Fibroblast of pulmonary artery (primary cell): ENCODE results near the gene NOD2.

Experiments
- DNase-seq: peaks from one replicate; pipeline ENCODE4 v3.0.0-alpha.2; 2010; ENCODE audit warnings: low read depth
- H3K4me3 ChIP-seq: replicated peaks from 2 replicates; pipeline ENCODE4 v1.5.1; 2011; ENCODE audit warnings: low read depth, mild to moderate bottlenecking, control low read depth, low read length, moderate library complexity
- TF ChIP-seq, protein P1 (sequence below): IDR thresholded peaks from 2 replicates; pipeline ENCODE4 v1.5.1; 2011; ENCODE audit warnings: mild to moderate bottlenecking, control low read depth, low read length, inconsistent platforms; ENCODE audit errors: missing control alignments

Gene NOD2

DNA sequence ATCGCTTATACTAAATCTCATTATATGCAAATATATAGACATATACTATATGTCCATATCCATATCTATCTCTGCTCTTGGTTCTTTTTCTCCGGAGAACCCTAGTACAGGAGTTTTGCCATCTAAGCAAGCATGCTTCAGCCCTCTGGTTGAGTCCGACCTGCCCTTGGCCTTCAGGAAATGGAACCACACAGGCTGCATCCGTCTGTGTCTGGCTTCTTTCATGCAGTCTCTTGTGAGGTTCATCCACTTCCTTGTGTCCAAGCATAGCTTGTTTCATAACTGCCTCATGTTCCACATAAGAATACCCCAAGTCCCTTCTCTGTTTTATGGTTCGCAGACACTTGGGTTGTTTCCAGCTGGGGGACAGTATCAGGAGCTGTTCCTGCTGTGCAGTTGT is 29.1 kb upstream of the NOD2 start:
- TF ChIP-seq, protein P1, sequence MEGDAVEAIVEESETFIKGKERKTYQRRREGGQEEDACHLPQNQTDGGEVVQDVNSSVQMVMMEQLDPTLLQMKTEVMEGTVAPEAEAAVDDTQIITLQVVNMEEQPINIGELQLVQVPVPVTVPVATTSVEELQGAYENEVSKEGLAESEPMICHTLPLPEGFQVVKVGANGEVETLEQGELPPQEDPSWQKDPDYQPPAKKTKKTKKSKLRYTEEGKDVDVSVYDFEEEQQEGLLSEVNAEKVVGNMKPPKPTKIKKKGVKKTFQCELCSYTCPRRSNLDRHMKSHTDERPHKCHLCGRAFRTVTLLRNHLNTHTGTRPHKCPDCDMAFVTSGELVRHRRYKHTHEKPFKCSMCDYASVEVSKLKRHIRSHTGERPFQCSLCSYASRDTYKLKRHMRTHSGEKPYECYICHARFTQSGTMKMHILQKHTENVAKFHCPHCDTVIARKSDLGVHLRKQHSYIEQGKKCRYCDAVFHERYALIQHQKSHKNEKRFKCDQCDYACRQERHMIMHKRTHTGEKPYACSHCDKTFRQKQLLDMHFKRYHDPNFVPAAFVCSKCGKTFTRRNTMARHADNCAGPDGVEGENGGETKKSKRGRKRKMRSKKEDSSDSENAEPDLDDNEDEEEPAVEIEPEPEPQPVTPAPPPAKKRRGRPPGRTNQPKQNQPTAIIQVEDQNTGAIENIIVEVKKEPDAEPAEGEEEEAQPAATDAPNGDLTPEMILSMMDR: no peak
- no peak for DNase-seq
- H3K4me3 ChIP-seq: no peak overlapping the region

- peak overlapping the region; percentile 58 for H3K4me3 ChIP-seq
- DNase-seq: peak; percentile 76
- TF ChIP-seq, protein P1: peak; percentile 80
Observed at GRCh38 chr16:50665128-50665878, 28.1 kb upstream of the NOD2 start.

GRCh38 chr16:50666658-50667496 is 26.5 kb upstream of the NOD2 start:
- H3K4me3 ChIP-seq: no peak overlapping the region
- no peak for DNase-seq
- TF ChIP-seq, protein P1: no peak

DNA sequence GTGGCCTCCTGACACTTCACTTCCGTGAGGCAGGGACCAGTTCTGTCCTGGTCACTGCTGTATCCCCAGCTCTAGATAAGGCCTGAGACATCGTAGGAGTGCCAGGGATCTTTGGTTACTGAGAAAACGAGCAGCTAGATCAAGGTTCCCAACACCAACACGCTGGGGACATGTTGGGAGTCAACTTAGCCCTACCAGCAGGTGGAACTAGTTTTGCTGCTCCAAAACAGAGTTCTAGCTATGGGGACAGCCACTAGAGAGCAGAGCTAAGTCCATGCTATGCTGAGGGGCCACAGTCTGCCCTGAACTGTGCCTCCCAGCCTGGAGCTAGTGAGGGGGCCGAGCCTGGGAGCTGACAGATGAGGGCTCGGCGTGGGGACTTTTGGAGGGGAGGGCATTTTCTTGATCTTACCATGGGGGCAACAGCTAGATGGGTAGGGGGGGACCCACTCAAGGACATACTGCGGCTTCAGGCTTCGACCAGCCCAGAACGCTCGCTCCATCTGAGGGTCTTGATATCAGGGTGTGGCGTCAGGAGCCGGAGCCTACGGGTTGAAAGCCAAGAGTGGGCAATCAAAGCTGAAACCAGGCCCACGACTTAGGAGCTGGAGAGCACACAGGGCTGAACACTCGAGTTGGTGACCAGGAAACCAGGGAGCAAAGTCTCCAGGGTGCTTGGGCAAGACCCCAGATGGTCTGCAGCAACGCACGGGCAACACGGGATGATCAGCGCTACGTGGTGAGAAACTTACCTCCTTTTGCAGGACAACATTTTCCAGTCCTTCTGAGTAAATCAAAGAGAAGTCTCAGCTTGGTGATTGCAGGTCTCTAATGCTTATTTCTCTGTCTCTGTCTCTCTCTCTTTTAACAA is 25.7 kb upstream of the NOD2 start:
- no peak overlapping the region for H3K4me3 ChIP-seq
- DNase-seq: no peak
- TF ChIP-seq, protein P1: no peak

GRCh38 chr16:50668368-50669008 is 24.9 kb upstream of the NOD2 start:
- TF ChIP-seq, protein P1: no peak
- DNase-seq: no peak
- H3K4me3 ChIP-seq: no peak overlapping the region

DNA sequence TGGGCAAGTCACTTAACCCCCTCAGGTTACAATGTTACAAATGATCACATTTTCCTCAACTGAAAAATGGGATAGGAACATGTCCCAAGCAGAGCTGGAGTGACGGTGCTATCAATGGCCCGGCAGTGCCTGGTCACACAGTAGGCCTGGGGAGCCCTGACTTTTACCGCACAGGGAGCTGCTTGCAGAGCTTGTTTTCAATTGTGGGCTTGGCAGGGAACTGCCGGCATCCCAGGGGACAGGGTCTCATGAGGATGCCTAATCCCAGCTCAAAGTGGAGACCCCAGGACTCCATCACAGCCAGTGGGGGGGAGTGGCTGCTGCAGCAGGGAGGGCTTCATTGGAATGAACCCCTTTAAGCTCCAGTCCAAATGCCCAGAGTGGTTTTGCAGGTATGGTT is 23.7 kb upstream of the NOD2 start:
- DNase-seq: no peak
- TF ChIP-seq, protein P1: no peak
- H3K4me3 ChIP-seq: no peak overlapping the region
